Bladder microvascular endothelial cell (primary cell): ENCODE data around the gene TPM3. TPM values are rescaled to one million over a fixed set of nuclear protein-coding genes. Genes with fewer than 3 reads are reported as not detected.

Experiments
- total RNA-seq: library from RNA; depleted of rRNA; stranded (reverse); fragments of >200 nt; gene quantifications from 2 replicates; pipeline ENCODE4 v1.2.3, GENCODE V29; 2014

Gene TPM3
- 449 and 809 TPM in 2 replicates for total RNA-seq

DNA sequence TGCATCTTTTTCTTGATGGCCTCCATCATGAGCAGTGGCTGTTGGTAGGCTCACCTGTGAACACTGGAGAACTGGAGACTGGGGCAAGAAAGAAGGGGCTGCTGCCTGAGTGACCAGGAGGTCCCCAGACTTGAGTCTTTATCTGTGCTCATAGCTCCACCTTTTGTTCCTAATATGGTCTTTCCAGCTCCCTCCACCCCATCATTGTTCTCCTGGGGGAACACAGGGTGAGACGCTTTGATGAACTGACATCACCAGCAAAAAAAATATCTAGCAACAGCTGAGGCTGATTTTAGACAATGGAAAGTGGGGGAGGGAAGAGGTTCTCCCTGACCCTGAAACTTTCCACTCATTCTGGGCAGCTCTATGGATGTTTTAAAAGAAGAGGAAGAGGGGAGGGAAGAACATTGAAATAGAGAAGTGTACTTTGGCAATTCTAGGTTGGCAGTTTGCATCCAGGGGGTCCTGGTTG is at the start of gene TPM3:
Gene TPM3, minus strand, starts transcription at position 111 of the 472 bp plus-strand sequence. Its CDS starts 82 bp downstream, at position 29.

DNA sequence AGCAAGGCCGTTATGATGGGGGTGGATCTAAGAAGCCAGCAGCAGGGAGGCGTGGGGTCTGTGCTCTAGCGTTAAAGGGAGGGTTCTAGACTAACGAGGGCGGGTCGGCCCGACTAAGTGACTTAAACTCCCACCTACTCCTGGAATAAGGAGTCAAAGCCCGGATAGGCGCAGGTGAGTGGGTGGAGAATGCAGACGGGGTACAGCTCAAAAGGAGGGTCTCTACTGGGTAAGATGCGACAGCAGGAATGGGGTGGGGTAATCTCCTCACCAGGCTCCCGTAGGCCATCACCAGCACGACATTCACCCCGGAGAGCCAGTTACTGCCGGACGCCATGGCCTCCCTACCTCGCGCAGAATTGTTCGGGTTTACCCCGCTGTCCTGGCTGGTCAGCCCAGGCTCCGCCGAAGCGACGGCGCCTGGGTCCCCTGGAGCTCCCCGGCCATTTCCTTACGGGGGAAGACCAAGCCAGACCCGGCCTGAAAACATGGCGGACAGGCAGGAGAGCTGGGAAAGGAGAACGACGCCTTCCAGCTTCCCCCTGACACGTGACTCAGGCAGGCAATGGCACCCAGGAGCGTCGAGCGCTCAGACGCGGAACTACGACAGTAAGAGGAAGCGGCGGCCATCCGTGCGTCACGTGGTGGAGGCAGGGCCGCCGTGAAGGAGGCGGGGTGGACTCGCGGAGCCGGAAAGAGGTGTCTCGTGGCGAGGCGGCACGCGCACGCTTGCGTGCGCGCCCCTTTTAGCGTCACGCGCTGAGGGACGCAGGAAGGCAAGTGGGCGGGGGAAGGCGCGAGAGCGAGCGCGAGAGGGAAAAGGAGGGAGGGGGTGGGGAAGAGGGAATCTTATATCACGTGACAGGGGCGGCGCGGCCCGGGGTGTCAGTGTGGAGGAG is 28.4 kb upstream of the TPM3 start, which contains the start of gene UBAP2L:
Gene UBAP2L, plus strand, starts transcription at position 885 of the 899 bp plus-strand sequence. CDS start 4,169 bp downstream, outside the sequence.

DNA sequence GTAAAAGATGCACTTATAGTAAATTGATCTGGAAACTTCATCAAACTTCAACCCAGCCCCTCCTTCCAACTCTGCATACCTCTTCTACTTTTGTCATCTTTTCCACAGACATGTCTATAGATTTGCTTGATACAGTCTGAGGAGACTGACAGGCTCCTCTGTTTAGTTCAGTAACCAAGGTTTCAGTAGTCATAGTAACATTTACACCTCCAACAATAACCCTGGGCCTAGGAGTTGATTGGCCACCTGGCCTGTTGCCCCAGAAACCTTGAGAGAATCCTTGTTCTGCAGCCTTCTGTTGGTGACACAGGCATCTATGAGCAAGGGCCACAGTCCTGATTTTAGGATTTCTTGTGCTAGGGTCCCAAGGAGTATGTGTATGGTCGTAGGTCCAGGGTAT is 14.3 kb upstream of the TPM3 start, which contains the start of gene CFAP141:
Gene CFAP141, minus strand, starts transcription at position 138 of the 400 bp plus-strand sequence. Its CDS starts 26 bp downstream, at position 112.

DNA sequence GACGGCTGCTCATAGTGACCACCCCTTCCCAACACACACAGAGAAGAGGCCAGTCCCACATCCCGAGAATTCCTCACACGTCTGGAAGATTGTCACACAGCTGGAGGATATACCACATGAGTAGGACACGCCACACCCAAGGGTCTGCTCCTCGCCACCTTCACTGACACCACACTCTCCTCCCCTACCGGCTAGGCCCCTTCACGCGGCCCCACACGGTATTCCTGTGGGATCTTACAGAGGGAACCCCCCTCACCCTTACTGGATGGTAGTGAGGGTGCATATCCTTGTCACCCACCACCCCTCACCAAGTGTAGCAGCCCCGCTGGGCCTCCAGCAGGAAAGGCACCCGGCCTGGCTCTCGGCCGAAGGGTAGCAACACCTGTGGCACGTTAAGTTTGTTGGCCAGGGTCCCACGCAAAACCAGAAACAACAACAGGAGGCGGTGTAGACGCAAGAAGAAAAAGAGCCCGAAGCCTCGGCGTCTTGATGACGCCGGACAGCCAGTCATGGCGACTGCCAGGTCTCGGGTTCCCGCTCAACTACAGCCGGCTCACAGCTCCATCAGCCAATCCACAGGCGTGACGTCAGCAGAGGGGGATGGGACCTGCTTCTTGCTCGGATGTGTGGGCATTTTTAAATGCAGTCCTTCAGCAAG is 37.2 kb downstream of the TPM3 start, which contains the start of gene NUP210L:
Gene NUP210L, minus strand, starts transcription at position 540 of the 658 bp plus-strand sequence.

Other genes starting within 250 kb of the TPM3 start
- gene DENND4B, start 245.4 kb downstream of the TPM3 start, total RNA-seq: 9.1 and 25.8 TPM in 2 replicates
- gene CRTC2, start 233.5 kb downstream of the TPM3 start, total RNA-seq: 5.0 and 7.9 TPM in 2 replicates
- gene SLC39A1, start 228.6 kb downstream of the TPM3 start, total RNA-seq: 87.4 and 114 TPM in 2 replicates
- gene CREB3L4, start 224.2 kb downstream of the TPM3 start, total RNA-seq: 6.5 and 8.3 TPM in 2 replicates
- 73.7 and 78.2 TPM in 2 replicates for gene JTB, start 214.4 kb downstream of the TPM3 start, total RNA-seq
- 48.4 and 87.2 TPM in 2 replicates for gene RAB13, start 205.8 kb downstream of the TPM3 start, total RNA-seq
- gene RPS27, start 201.3 kb downstream of the TPM3 start, total RNA-seq: 596 and 1,367 TPM in 2 replicates
- gene NUP210L, start 37.0 kb downstream of the TPM3 start, total RNA-seq: 0.06 and 0.16 TPM in 2 replicates
- gene CFAP141, start 14.2 kb upstream of the TPM3 start, total RNA-seq: not detected in 2 replicates
- gene UBAP2L, start 28.9 kb upstream of the TPM3 start, total RNA-seq: 31.9 and 123 TPM in 2 replicates
- 75.7 and 82.6 TPM in 2 replicates for gene HAX1, start 80.5 kb upstream of the TPM3 start, total RNA-seq
- not detected in 2 replicates for gene AQP10, start 129.0 kb upstream of the TPM3 start, total RNA-seq
- 60.7 and 69.6 TPM in 2 replicates for gene ATP8B2, start 133.4 kb upstream of the TPM3 start, total RNA-seq
- 10.7 and 15.0 TPM in 2 replicates for gene IL6R, start 213.2 kb upstream of the TPM3 start, total RNA-seq